ENCODE measurements around the gene AADACL2.

DNA sequence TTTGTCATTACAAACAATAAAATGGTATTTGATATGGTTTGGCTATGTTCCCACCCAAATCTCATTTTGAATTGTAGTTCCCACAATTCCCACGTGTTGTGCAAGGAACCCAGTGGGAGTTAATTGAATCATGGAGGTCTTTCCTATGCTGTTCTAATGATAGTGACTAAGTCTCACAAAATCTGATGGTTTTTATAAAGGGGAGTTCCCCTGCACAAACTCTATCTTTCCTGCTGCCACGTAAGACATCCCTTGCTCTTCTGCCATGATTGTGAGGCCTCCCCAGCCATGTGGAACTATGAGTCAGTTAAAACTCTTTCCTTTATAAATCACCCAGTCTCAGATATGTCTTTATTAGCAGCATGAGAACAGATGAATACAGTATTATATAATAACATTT is 64.7 kb downstream of the AADACL2 start:
- no peak for TF ChIP-seq CEBPB (IDR thresholded peaks at IDR 0.05)
- TF ChIP-seq MAX (IDR thresholded peaks at IDR 0.05) = no peak
- TF ChIP-seq, protein P1, sequence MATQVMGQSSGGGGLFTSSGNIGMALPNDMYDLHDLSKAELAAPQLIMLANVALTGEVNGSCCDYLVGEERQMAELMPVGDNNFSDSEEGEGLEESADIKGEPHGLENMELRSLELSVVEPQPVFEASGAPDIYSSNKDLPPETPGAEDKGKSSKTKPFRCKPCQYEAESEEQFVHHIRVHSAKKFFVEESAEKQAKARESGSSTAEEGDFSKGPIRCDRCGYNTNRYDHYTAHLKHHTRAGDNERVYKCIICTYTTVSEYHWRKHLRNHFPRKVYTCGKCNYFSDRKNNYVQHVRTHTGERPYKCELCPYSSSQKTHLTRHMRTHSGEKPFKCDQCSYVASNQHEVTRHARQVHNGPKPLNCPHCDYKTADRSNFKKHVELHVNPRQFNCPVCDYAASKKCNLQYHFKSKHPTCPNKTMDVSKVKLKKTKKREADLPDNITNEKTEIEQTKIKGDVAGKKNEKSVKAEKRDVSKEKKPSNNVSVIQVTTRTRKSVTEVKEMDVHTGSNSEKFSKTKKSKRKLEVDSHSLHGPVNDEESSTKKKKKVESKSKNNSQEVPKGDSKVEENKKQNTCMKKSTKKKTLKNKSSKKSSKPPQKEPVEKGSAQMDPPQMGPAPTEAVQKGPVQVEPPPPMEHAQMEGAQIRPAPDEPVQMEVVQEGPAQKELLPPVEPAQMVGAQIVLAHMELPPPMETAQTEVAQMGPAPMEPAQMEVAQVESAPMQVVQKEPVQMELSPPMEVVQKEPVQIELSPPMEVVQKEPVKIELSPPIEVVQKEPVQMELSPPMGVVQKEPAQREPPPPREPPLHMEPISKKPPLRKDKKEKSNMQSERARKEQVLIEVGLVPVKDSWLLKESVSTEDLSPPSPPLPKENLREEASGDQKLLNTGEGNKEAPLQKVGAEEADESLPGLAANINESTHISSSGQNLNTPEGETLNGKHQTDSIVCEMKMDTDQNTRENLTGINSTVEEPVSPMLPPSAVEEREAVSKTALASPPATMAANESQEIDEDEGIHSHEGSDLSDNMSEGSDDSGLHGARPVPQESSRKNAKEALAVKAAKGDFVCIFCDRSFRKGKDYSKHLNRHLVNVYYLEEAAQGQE (IDR thresholded peaks at IDR 0.05; ENCODE audit: low read depth) = no peak
- TF ChIP-seq EP300 (IDR thresholded peaks at IDR 0.05; ENCODE audit: borderline replicate concordance) = no peak
- no peak for TF ChIP-seq RAD21 (IDR thresholded peaks at IDR 0.05; ENCODE audit: low read depth)
- TF ChIP-seq CREB1 (IDR thresholded peaks at IDR 0.05; ENCODE audit: low read depth) = no peak
- no peak for TF ChIP-seq TEAD4 (IDR thresholded peaks at IDR 0.05)
- TF ChIP-seq, protein P2, sequence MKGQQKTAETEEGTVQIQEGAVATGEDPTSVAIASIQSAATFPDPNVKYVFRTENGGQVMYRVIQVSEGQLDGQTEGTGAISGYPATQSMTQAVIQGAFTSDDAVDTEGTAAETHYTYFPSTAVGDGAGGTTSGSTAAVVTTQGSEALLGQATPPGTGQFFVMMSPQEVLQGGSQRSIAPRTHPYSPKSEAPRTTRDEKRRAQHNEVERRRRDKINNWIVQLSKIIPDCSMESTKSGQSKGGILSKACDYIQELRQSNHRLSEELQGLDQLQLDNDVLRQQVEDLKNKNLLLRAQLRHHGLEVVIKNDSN (IDR thresholded peaks at IDR 0.05) = no peak
- no peak for TF ChIP-seq EGR1 (IDR thresholded peaks at IDR 0.05)
- TF ChIP-seq YY1 (IDR thresholded peaks at IDR 0.05; ENCODE audit: low read depth) = no peak
- TF ChIP-seq ZBTB7A (IDR thresholded peaks at IDR 0.05; ENCODE audit: low read depth) = no peak
- TF ChIP-seq NFIC (IDR thresholded peaks at IDR 0.05) = no peak
- no peak for TF ChIP-seq TCF12 (IDR thresholded peaks at IDR 0.05; ENCODE audit: low read depth)
- no peak for TF ChIP-seq TAF1 (IDR thresholded peaks at IDR 0.05; ENCODE audit: low read depth)

Measured in Ishikawa (cell line).